B cell (primary cell): Measurements from ENCODE around the gene KRT35. TPM values are rescaled to one million over a fixed set of nuclear protein-coding genes. Genes with fewer than 3 reads are reported as not detected.

Experiments
- ATAC-seq: fragments of 200-7000 bp; cut with Tn5 transposase; one replicate; pipeline ENCODE4 v1.10.0; 2021; ENCODE audit warnings: low read depth, mild to moderate bottlenecking, moderate number of reproducible peaks, moderate library complexity
- CTCF ChIA-PET: fragments of 350-600 bp; sonication (Branson Sonifier 250); formaldehyde crosslinking; loops from one replicate; lab custom pipeline; 2021; ENCODE audit warnings: antibody characterized with exemption, inconsistent platforms; lab: Charles Lee
- POLR2A ChIA-PET: fragments of 350-600 bp; sonication (Branson Sonifier 250); formaldehyde crosslinking; loops from one replicate; lab custom pipeline; 2021; ENCODE audit warnings: antibody characterized with exemption; lab: Charles Lee
- DNase-seq: peaks from one replicate; pipeline ENCODE4 v3.0.0; 2013
- H2AFZ ChIP-seq: 2 replicates; pipeline ENCODE4 v1.6.1; 2012; ENCODE audit warnings: mild to moderate bottlenecking, low read depth, low read length; ENCODE audit not compliant: insufficient read depth, poor library complexity, severe bottlenecking
- H3K27ac ChIP-seq, 2 donors: 1 replicate in 1 of 2; 2 replicates in 1 of 2; pipeline ENCODE4 v1.5.1; 2012 to 2013; ENCODE audit warnings: low read length in 2 of 2, mild to moderate bottlenecking in 2 of 2, moderate library complexity in 1 of 2
- H3K27me3 ChIP-seq, 4 experiments: fragments of 200-600 bp in 1 of 4; sonication (generic) in 1 of 4; replicated peaks in 1 of 4; 1 replicate in 2 of 4; 2 replicates in 2 of 4; pipeline versions ENCODE4 v1.6.1 to v1.7.0; 2013 to 2016; ENCODE audit warnings: low read length in 3 of 4, mild to moderate bottlenecking in 2 of 4, mixed read lengths in 1 of 4, moderate library complexity in 1 of 4; ENCODE audit not compliant: insufficient read depth in 4 of 4, control insufficient read depth in 3 of 4; ENCODE audit errors: control extremely low read depth in 1 of 4
- H3K36me3 ChIP-seq, 2 experiments: replicated peaks in 1 of 2; 1 replicate in 1 of 2; 2 replicates in 1 of 2; pipeline versions ENCODE4 v1.6.1 to v1.7.1; 2013; ENCODE audit warnings: low read length in 1 of 2; ENCODE audit not compliant: insufficient read depth in 2 of 2, control insufficient read depth in 1 of 2; ENCODE audit errors: control extremely low read depth in 1 of 2, extremely low read depth in 1 of 2
- H3K4me1 ChIP-seq, 2 donors: fragments of 200-600 bp in 1 of 2; sonication (generic) in 1 of 2; 1 replicate in 1 of 2; 2 replicates in 1 of 2; pipeline versions ENCODE4 v1.5.1 to v1.6.1; 2013 to 2017; ENCODE audit warnings: low read length in 2 of 2; ENCODE audit not compliant: control insufficient read depth in 2 of 2, insufficient read depth in 2 of 2
- H3K4me2 ChIP-seq: replicated peaks from 2 replicates; pipeline ENCODE3; 2012; ENCODE audit warnings: mild to moderate bottlenecking, low read depth, low read length; ENCODE audit not compliant: poor library complexity, severe bottlenecking
- H3K4me3 ChIP-seq, 5 experiments: fragments of 200-600 bp in 1 of 5; sonication (generic) in 1 of 5; 1 replicate in 3 of 5; 2 replicates in 2 of 5; pipeline versions ENCODE4 v1.5.1 to v1.7.0; 2011 to 2016; ENCODE audit warnings: low read length in 4 of 5, mild to moderate bottlenecking in 4 of 5, low read depth in 2 of 5, control low read depth in 1 of 5, moderate library complexity in 1 of 5; ENCODE audit not compliant: insufficient read depth in 1 of 5; ENCODE audit errors: control extremely low read depth in 1 of 5, extremely low read depth in 1 of 5
- H3K79me2 ChIP-seq: fragments of 200-600 bp; sonication (generic); one replicate; pipeline ENCODE4 v1.6.0; 2016; ENCODE audit warnings: low read length; ENCODE audit not compliant: control insufficient read depth, insufficient read depth
- H3K9ac ChIP-seq: fragments of 200-600 bp; sonication (generic); 2 replicates; pipeline ENCODE4 v1.6.1; 2017; ENCODE audit warnings: mild to moderate bottlenecking, low read length, moderate library complexity
- H3K9me3 ChIP-seq, 3 donors: one replicate each; pipeline versions ENCODE4 v1.6.1 to v1.7.1; 2013; ENCODE audit warnings: low read length in 2 of 3; ENCODE audit not compliant: control insufficient read depth in 2 of 3, insufficient read depth in 1 of 3; ENCODE audit errors: control extremely low read depth in 1 of 3
- H4K20me1 ChIP-seq: 2 replicates; pipeline ENCODE4 v1.6.0; 2012; ENCODE audit warnings: mild to moderate bottlenecking, low read length; ENCODE audit not compliant: insufficient read depth, control insufficient read depth, poor library complexity, severe bottlenecking
- H3K27ac Mint-ChIP-seq: one replicate; pipeline ENCODE4 v1.8.0; 2021; ENCODE audit warnings: mixed read lengths
- H3K27me3 Mint-ChIP-seq: one replicate; pipeline ENCODE4 v1.8.0; 2021; ENCODE audit warnings: mixed read lengths
- H3K4me1 Mint-ChIP-seq: one replicate; pipeline ENCODE4 v1.8.0; 2021; ENCODE audit warnings: mixed read lengths
- H3K4me3 Mint-ChIP-seq: one replicate; pipeline ENCODE4 v1.8.0; 2021; ENCODE audit warnings: mixed read lengths
- H3K9me3 Mint-ChIP-seq: one replicate; pipeline ENCODE4 v1.8.0; 2022; ENCODE audit warnings: mixed read lengths; ENCODE audit not compliant: insufficient read depth
- CTCF ChIP-seq: fragments of 200-600 bp; IDR thresholded peaks from one replicate; pipeline ENCODE4 v1.8.0; 2022; ENCODE audit warnings: antibody characterized with exemption, mild to moderate bottlenecking
- EZH2 ChIP-seq: IDR thresholded peaks from 2 replicates; pipeline ENCODE4 v1.6.1; 2012; ENCODE audit warnings: borderline replicate concordance, low read depth, mild to moderate bottlenecking, moderate library complexity, low read length; ENCODE audit not compliant: insufficient read depth, poor library complexity, severe bottlenecking
- WGBS: methylation state at CpG from one replicate; pipeline ENCODE4 v1.1.5; 2013; ENCODE audit warnings: missing lambda C conversion rate; ENCODE audit not compliant: insufficient coverage; 5-methylcytosine and 5-hydroxymethylcytosine counted together
- intact Hi-C: fragments of 100-400 bp; cut with micrococcal nuclease; formaldehyde crosslinking; loops from one replicate; pipeline ENCODE4 v1.10.0; 2022
- polyA plus RNA-seq: library from polyadenylated mRNA; depleted of rRNA; stranded (reverse); fragments of >200 nt; gene quantifications from 2 replicates; pipeline ENCODE4 v1.2.3, GENCODE V29; 2012
- total RNA-seq, 2 donors: library from RNA; stranded (reverse); fragments of 120-200 nt in 1 of 2; gene quantifications; 1 replicate in 1 of 2; 2 replicates in 1 of 2; pipeline versions ENCODE4 v1.2.3 to v1.2.4, GENCODE V29; 2013 to 2022

KRT35 gene
- total and polyA plus RNA-seq, 2 donors (not counting 1 experiment from before 2014, with no cell fraction given), result not detected

GRCh38 chr17:41462705-41463104 lies 18.2 kb downstream of the KRT35 start:
- no peaks in the 10 kb centered on the region for H4K20me1 ChIP-seq
- Mint-ChIP-seq H3K4me3 (no peak overlapping the region), H3K9me3 (no peaks in the 10 kb centered on the region), H3K27ac (no peak overlapping the region), H3K4me1 (no peaks in the 10 kb centered on the region), H3K27me3 (peaks cover 47% of the 10 kb centered on the region)
- no peaks in the 10 kb centered on the region for H3K36me3 ChIP-seq
- ChIA-PET POLR2A (no interaction called here), CTCF (no interaction called here)
- H3K27ac ChIP-seq, result no peak overlapping the region
- H3K4me2 ChIP-seq, result no peak overlapping the region
- peaks cover 0 to 3% (median 0%) of the 10 kb centered on the region in 4 experiments for H3K27me3 ChIP-seq
- H3K9ac ChIP-seq, result no peak overlapping the region
- no peaks in the 10 kb centered on the region for H3K79me2 ChIP-seq
- peaks cover 0 to 12% (median 0%) of the 10 kb centered on the region in 3 donors for H3K9me3 ChIP-seq
- ATAC-seq (no peak), DNase-seq (no peak)
- no peaks in the 10 kb centered on the region for H3K4me1 ChIP-seq
- WGBS, result 74% methylated on average over 15 of the region's 15 CpGs
- no peak overlapping the region for H2AFZ ChIP-seq
- no peak for TF ChIP-seq EZH2
- TF ChIP-seq CTCF, result no peak
- H3K4me3 ChIP-seq, result no peak overlapping the region
- intact Hi-C loops, result no loop called here

- Mint-ChIP-seq H3K27me3 (peaks cover 35% of the 10 kb centered on the region), H3K4me1 (no peaks in the 10 kb centered on the region), H3K9me3 (no peaks in the 10 kb centered on the region), H3K27ac (no peak overlapping the region), H3K4me3 (no peak overlapping the region)
- Histone ChIP-seq H3K4me1 (no peaks in the 10 kb centered on the region), H3K4me3 (no peak overlapping the region), H3K9ac (no peak overlapping the region), H3K9me3 (no peaks in the 10 kb centered on the region), H3K27me3 (peaks cover 0 to 4% (median 1%) of the 10 kb centered on the region in 4 experiments), H3K36me3 (no peaks in the 10 kb centered on the region), H3K27ac (no peak overlapping the region), H3K4me2 (no peak overlapping the region), H2AFZ (no peak overlapping the region), H4K20me1 (no peaks in the 10 kb centered on the region), H3K79me2 (no peaks in the 10 kb centered on the region)
- ATAC-seq (no peak), DNase-seq (no peak)
- POLR2A ChIA-PET, result no interaction called here
- CTCF ChIA-PET, result interaction anchor here (0.9 kb wide), 1 partner anchor 191 kb away, joined by 3 read pairs; no protein-coding TSS in a partner anchor
- intact Hi-C loops, result no loop called here
- TF ChIP-seq CTCF, result no peak
- no peak for TF ChIP-seq EZH2
- WGBS, result 78% methylated on average over 2 of the region's 4 CpGs
These were observed 23.3 kb downstream of the KRT35 start for GRCh38 chr17:41457676-41458075.
